ENCODE data around the gene LAD1. TPM values are rescaled to one million over a fixed set of nuclear protein-coding genes. Genes with fewer than 3 reads are reported as not detected.
A peak's percentile ranks its signal among the peaks of the same experiment; 100 is the strongest.

The LAD1 gene
- total and polyA plus RNA-seq, 2 of the 13 experiments (the other 11 are each of a cell fraction or from before 2014, with no cell fraction given): 10.8 to 65.6 TPM

DNA sequence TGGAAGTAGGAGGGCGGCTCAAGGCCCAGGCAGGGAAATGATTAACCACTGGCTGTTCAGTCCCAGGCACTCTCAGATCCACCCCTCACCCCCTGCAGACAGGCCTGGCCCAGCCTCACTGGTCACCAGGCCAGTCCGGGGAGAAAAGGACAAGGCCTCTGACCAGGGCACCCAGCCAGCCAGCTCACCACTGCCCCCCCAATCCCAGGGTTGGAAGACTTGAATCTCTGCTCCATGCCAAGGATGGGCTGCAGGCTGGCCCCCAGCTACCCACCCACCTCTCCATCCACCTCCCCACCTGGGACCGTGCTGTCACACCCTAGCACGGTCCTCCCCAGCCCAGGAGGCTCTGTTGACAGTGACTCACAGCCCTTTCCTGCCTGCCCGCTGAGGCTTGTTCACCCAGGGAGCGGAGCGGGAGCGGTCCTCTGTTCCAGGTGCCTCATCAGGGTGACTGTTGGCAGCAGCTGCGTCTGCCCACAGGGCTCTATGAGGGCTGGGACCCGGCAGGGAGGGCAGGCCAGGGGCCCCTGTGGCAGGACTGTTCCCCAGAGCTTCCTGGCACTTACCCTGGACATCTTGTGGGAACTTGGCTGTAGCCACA is 2.2 kb downstream of the LAD1 start (continued):
- peak; percentile 31; the same call in 1 of the 2 replicates for TF ChIP-seq SKIL (CRISPR knock-in tag; IDR thresholded peaks at IDR 0.05; ENCODE audit: borderline replicate concordance)
- TF ChIP-seq, protein P1, sequence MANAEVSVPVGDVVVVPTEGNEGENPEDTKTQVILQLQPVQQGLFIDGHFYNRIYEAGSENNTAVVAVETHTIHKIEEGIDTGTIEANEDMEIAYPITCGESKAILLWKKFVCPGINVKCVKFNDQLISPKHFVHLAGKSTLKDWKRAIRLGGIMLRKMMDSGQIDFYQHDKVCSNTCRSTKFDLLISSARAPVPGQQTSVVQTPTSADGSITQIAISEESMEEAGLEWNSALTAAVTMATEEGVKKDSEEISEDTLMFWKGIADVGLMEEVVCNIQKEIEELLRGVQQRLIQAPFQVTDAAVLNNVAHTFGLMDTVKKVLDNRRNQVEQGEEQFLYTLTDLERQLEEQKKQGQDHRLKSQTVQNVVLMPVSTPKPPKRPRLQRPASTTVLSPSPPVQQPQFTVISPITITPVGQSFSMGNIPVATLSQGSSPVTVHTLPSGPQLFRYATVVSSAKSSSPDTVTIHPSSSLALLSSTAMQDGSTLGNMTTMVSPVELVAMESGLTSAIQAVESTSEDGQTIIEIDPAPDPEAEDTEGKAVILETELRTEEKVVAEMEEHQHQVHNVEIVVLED (CRISPR knock-in tag; IDR thresholded peaks at IDR 0.05; ENCODE audit: borderline replicate concordance): peak; percentile 41; the same call in 1 of the 2 replicates
- TF ChIP-seq ZNF276 (CRISPR knock-in tag; IDR thresholded peaks at IDR 0.05; ENCODE audit: low read depth): no peak
- TF ChIP-seq MYC (CRISPR knock-in tag; IDR thresholded peaks at IDR 0.05; ENCODE audit: borderline replicate concordance): peak; percentile 47; the same call in 1 of the 2 replicates
- TF ChIP-seq ZNF510 (CRISPR knock-in tag; IDR thresholded peaks at IDR 0.05; ENCODE audit: low read depth): no peak
- TF ChIP-seq ADNP (CRISPR knock-in tag; IDR thresholded peaks at IDR 0.05): no peak
- no peak for TF ChIP-seq ISX (CRISPR knock-in tag; conservative IDR thresholded peaks at IDR 0.05)
- no peak for TF ChIP-seq SUZ12 (IDR thresholded peaks at IDR 0.05; ENCODE audit: low read depth, low read length)
- TF ChIP-seq, protein P2, sequence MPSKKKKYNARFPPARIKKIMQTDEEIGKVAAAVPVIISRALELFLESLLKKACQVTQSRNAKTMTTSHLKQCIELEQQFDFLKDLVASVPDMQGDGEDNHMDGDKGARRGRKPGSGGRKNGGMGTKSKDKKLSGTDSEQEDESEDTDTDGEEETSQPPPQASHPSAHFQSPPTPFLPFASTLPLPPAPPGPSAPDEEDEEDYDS (CRISPR knock-in tag; IDR thresholded peaks at IDR 0.05): peak; percentile 53; the same call in 1 of the 2 replicates
- TF ChIP-seq ZNF256 (CRISPR knock-in tag; conservative IDR thresholded peaks at IDR 0.05): no peak
- no peak for TF ChIP-seq MZF1 (CRISPR knock-in tag; IDR thresholded peaks at IDR 0.05; ENCODE audit: borderline replicate concordance)
- TF ChIP-seq SOX6 (IDR thresholded peaks at IDR 0.05): no peak
- TF ChIP-seq SOX6 (CRISPR knock-in tag; IDR thresholded peaks at IDR 0.05): peak; percentile 58; the same call in 1 of the 2 replicates
- no peak for TF ChIP-seq GPN1 (CRISPR knock-in tag; IDR thresholded peaks at IDR 0.05; ENCODE audit: borderline replicate concordance)
- TF ChIP-seq PTBP1 (IDR thresholded peaks at IDR 0.05; ENCODE audit: low read depth, low read length, poor library complexity, severe bottlenecking): no peak
- TF ChIP-seq, protein P3, sequence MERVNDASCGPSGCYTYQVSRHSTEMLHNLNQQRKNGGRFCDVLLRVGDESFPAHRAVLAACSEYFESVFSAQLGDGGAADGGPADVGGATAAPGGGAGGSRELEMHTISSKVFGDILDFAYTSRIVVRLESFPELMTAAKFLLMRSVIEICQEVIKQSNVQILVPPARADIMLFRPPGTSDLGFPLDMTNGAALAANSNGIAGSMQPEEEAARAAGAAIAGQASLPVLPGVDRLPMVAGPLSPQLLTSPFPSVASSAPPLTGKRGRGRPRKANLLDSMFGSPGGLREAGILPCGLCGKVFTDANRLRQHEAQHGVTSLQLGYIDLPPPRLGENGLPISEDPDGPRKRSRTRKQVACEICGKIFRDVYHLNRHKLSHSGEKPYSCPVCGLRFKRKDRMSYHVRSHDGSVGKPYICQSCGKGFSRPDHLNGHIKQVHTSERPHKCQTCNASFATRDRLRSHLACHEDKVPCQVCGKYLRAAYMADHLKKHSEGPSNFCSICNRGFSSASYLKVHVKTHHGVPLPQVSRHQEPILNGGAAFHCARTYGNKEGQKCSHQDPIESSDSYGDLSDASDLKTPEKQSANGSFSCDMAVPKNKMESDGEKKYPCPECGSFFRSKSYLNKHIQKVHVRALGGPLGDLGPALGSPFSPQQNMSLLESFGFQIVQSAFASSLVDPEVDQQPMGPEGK (CRISPR knock-in tag; IDR thresholded peaks at IDR 0.05): peak; percentile 79
- no peak for TF ChIP-seq ZNF543 (CRISPR knock-in tag; IDR thresholded peaks at IDR 0.05)
- TF ChIP-seq ZIK1 (CRISPR knock-in tag; IDR thresholded peaks at IDR 0.05; ENCODE audit: borderline replicate concordance, low read depth): peak; percentile 56; the same call in 1 of the 2 replicates
- peak; percentile 34; the same call in 1 of the 2 replicates for TF ChIP-seq ZNF331 (CRISPR knock-in tag; IDR thresholded peaks at IDR 0.05)
- TF ChIP-seq, protein P4, sequence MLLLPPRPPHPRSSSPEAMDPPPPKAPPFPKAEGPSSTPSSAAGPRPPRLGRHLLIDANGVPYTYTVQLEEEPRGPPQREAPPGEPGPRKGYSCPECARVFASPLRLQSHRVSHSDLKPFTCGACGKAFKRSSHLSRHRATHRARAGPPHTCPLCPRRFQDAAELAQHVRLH (CRISPR knock-in tag; IDR thresholded peaks at IDR 0.05; ENCODE audit: borderline replicate concordance, low read depth): 0 out of 2 replicates have a peak, but pooled peaks have one; percentile 46

Measured in HepG2 (cell line).